ENCODE results near the gene MAGI2. TPM values are rescaled to one million over a fixed set of nuclear protein-coding genes. Genes with fewer than 3 reads are reported as not detected.

The MAGI2 gene
- total RNA-seq, 1 donor from 2014 or later, result 64.2 TPM

DNA sequence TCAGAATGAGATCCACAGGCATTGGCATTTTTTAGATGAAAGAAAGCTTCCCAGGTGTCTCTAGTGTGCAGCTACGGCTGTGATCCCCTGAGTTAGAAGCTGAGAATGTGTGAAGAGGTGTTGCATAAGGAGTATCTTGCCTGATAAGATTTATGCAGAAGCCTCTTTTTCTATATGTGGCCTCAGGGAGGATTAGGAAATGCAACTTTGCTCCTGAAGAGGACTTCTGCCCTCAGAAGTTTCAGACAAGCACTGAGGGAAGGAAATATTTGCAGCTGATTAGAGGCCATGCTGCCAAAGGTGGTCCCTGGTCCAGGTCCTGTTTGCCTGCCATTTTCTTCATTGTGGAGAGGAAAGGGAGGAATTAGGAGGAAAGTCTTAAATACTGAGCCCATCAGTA, 1103.1 kb downstream of the MAGI2 start:
- Mint-ChIP-seq H3K9me3 (ENCODE audit: unreplicated experiment) (no peaks in the 10 kb centered on the region), H3K27me3 (ENCODE audit: unreplicated experiment) (no peaks in the 10 kb centered on the region), H3K4me1 (ENCODE audit: low read depth, unreplicated experiment) (peaks cover 2% of the 10 kb centered on the region), H3K27ac (ENCODE audit: unreplicated experiment) (no peak overlapping the region), H3K36me3 (ENCODE audit: unreplicated experiment) (no peaks in the 10 kb centered on the region), H3K4me3 (ENCODE audit: unreplicated experiment) (no peak overlapping the region)
- TF ChIP-seq, protein P1, sequence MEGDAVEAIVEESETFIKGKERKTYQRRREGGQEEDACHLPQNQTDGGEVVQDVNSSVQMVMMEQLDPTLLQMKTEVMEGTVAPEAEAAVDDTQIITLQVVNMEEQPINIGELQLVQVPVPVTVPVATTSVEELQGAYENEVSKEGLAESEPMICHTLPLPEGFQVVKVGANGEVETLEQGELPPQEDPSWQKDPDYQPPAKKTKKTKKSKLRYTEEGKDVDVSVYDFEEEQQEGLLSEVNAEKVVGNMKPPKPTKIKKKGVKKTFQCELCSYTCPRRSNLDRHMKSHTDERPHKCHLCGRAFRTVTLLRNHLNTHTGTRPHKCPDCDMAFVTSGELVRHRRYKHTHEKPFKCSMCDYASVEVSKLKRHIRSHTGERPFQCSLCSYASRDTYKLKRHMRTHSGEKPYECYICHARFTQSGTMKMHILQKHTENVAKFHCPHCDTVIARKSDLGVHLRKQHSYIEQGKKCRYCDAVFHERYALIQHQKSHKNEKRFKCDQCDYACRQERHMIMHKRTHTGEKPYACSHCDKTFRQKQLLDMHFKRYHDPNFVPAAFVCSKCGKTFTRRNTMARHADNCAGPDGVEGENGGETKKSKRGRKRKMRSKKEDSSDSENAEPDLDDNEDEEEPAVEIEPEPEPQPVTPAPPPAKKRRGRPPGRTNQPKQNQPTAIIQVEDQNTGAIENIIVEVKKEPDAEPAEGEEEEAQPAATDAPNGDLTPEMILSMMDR (IDR thresholded peaks at IDR 0.05; ENCODE audit: partially characterized antibody, unreplicated experiment), result no peak
- DNase-seq, result no peak

DNA sequence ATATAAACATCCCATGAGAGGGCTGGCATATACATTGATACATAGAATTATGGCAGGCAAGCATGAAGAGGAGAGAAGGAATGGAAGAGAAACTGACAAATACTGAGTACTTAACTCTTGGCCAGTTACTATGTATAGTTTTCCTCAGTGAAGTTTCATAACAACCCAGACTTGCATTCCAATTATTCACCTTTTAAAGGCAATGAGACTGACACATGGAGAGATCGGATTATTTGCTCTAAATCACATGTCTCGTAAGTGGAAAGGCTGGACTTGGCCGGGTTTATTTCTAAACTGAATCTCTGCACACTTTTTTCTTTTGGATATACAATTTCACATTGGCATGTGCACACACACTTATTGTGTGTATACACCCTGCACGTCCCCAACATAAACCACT, 1106.6 kb downstream of the MAGI2 start:
- H3K27me3 Mint-ChIP-seq (ENCODE audit: unreplicated experiment), result no peaks in the 10 kb centered on the region
- H3K27ac Mint-ChIP-seq (ENCODE audit: unreplicated experiment), result no peak overlapping the region
- H3K4me3 Mint-ChIP-seq (ENCODE audit: unreplicated experiment), result no peak overlapping the region
- H3K4me1 Mint-ChIP-seq (ENCODE audit: low read depth, unreplicated experiment), result peaks cover 2% of the 10 kb centered on the region
- no peak for DNase-seq
- H3K9me3 Mint-ChIP-seq (ENCODE audit: unreplicated experiment), result no peaks in the 10 kb centered on the region
- no peaks in the 10 kb centered on the region for H3K36me3 Mint-ChIP-seq (ENCODE audit: unreplicated experiment)
- TF ChIP-seq, protein P1 (IDR thresholded peaks at IDR 0.05; ENCODE audit: partially characterized antibody, unreplicated experiment), result no peak

DNA sequence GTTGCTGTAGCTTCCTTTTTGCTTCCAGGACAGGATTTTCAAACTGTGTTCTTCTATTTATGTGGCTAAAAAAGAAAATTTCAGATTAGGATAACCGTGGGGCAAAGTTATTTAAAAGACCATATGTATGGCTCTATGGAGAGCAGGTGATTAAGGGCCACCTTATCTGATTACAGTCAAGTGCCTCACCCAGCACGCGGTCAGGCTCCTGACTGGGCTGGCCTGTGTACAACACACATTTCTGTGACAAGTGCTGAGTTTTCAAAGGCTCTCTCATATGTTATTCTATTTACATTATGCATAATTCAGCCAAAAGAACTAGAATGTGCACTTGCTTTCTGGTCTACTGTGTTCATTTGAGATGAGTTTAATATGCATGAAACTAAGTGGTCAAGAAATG, 1107.5 kb downstream of the MAGI2 start:
- H3K27me3 Mint-ChIP-seq (ENCODE audit: unreplicated experiment), result no peaks in the 10 kb centered on the region
- no peak overlapping the region for H3K27ac Mint-ChIP-seq (ENCODE audit: unreplicated experiment)
- no peaks in the 10 kb centered on the region for H3K36me3 Mint-ChIP-seq (ENCODE audit: unreplicated experiment)
- no peak overlapping the region for H3K4me3 Mint-ChIP-seq (ENCODE audit: unreplicated experiment)
- TF ChIP-seq, protein P1 (IDR thresholded peaks at IDR 0.05; ENCODE audit: partially characterized antibody, unreplicated experiment), result no peak
- H3K4me1 Mint-ChIP-seq (ENCODE audit: low read depth, unreplicated experiment), result peaks cover 2% of the 10 kb centered on the region
- no peak for DNase-seq
- no peaks in the 10 kb centered on the region for H3K9me3 Mint-ChIP-seq (ENCODE audit: unreplicated experiment)

DNA sequence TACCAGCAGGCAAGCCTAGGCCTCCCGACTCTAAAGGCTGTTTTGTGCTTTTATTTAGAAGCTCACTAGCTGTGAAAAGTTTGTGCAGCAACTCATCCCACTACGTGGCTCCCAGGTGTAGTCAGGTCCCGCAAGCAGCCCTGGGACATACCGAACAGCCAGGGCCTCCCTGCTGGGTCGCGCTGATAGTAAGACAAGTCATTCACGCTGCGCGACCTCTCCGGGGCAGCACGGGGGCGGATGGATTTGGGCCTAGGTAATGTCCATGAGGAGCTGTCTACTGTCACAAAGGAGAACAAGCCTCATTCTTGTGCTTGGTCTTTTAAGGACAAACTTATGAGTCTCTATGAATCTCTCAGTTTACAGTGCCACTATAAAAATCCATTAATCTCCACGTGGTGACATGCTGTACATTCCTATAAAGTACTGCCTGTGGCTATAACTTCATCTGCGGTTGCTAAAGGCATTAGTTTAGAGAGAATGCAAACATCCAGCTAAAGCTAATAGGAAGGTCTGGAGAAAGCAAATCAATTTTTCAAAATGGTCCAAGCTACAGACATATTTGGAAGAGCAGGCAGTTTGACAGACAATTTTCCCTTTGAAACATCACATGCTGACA, 1108.1 kb downstream of the MAGI2 start:
- no peaks in the 10 kb centered on the region for H3K27me3 Mint-ChIP-seq (ENCODE audit: unreplicated experiment)
- no peaks in the 10 kb centered on the region for H3K9me3 Mint-ChIP-seq (ENCODE audit: unreplicated experiment)
- TF ChIP-seq, protein P1 (IDR thresholded peaks at IDR 0.05; ENCODE audit: partially characterized antibody, unreplicated experiment), result no peak
- peaks cover 2% of the 10 kb centered on the region for H3K4me1 Mint-ChIP-seq (ENCODE audit: low read depth, unreplicated experiment)
- H3K4me3 Mint-ChIP-seq (ENCODE audit: unreplicated experiment), result no peak overlapping the region
- H3K36me3 Mint-ChIP-seq (ENCODE audit: unreplicated experiment), result no peaks in the 10 kb centered on the region
- DNase-seq, result no peak
- H3K27ac Mint-ChIP-seq (ENCODE audit: unreplicated experiment), result no peak overlapping the region

DNA sequence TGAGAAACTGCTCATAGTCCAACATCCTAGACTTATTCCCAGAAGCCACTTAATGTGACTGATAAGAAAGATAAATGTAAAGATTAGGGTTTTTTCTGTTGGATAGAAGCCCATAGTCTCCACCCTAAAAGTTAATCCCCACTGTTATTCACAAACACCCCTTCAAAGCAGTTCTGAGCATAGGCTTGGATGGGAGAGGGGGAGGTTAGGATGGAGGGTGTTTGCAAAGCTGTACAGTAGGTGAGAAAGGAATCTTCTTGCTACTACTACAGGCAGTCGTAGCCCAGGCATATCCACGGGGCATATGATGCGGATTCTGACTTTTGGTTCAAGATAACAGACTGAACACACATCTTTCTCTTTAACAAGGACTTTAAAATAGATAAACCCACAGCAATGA, 1119.0 kb downstream of the MAGI2 start:
- no peak overlapping the region for H3K4me3 Mint-ChIP-seq (ENCODE audit: unreplicated experiment)
- H3K27me3 Mint-ChIP-seq (ENCODE audit: unreplicated experiment), result no peaks in the 10 kb centered on the region
- no peak overlapping the region for H3K27ac Mint-ChIP-seq (ENCODE audit: unreplicated experiment)
- TF ChIP-seq, protein P1 (IDR thresholded peaks at IDR 0.05; ENCODE audit: partially characterized antibody, unreplicated experiment), result no peak
- H3K4me1 Mint-ChIP-seq (ENCODE audit: low read depth, unreplicated experiment), result peaks cover 8% of the 10 kb centered on the region
- no peak for DNase-seq
- H3K9me3 Mint-ChIP-seq (ENCODE audit: unreplicated experiment), result no peaks in the 10 kb centered on the region
- no peaks in the 10 kb centered on the region for H3K36me3 Mint-ChIP-seq (ENCODE audit: unreplicated experiment)

Data from glutamatergic neuron (in vitro differentiated cells).